Progenitor cell of endocrine pancreas (in vitro differentiated cells): ENCODE measurements around the gene ST8SIA4. TPM values are rescaled to one million over a fixed set of nuclear protein-coding genes. Genes with fewer than 3 reads are reported as not detected.

Source experiments
- DNase-seq: peaks from one replicate; pipeline ENCODE4 v3.0.0; 2021; ENCODE audit warnings: low spot score; ENCODE audit not compliant: unreplicated experiment
- H3K27ac Mint-ChIP-seq: 2 replicates; pipeline ENCODE4 v1.8.0; 2021; ENCODE audit warnings: mild to moderate bottlenecking, moderate library complexity, mixed read lengths
- H3K27me3 Mint-ChIP-seq: 2 replicates; pipeline ENCODE4 v1.8.0; 2021; ENCODE audit warnings: mixed read lengths
- H3K36me3 Mint-ChIP-seq: 2 replicates; pipeline ENCODE4 v1.8.0; 2022; ENCODE audit warnings: mixed read lengths; ENCODE audit not compliant: insufficient read depth
- H3K4me1 Mint-ChIP-seq: 2 replicates; pipeline ENCODE4 v1.8.0; 2021; ENCODE audit warnings: low read depth, mixed read lengths
- H3K4me3 Mint-ChIP-seq: 2 replicates; pipeline ENCODE4 v1.8.0; 2021; ENCODE audit warnings: low read depth, mild to moderate bottlenecking, moderate library complexity, mixed read lengths
- H3K9me3 Mint-ChIP-seq: 2 replicates; pipeline ENCODE4 v1.8.0; 2021; ENCODE audit warnings: low read depth, mixed read lengths
- total RNA-seq: library from RNA; stranded (reverse); gene quantifications from 2 replicates; pipeline ENCODE4 v1.2.1, GENCODE V29; 2021
- TF ChIP-seq, protein P1 (sequence below): fragments of 200-600 bp; sonication (generic); IDR thresholded peaks from one replicate; pipeline ENCODE4 v1.5.0; 2021; ENCODE audit warnings: antibody characterized with exemption, mild to moderate bottlenecking; ENCODE audit not compliant: unreplicated experiment

Gene ST8SIA4
- total RNA-seq, 1 donor from 2014 or later = 5.5 TPM

DNA sequence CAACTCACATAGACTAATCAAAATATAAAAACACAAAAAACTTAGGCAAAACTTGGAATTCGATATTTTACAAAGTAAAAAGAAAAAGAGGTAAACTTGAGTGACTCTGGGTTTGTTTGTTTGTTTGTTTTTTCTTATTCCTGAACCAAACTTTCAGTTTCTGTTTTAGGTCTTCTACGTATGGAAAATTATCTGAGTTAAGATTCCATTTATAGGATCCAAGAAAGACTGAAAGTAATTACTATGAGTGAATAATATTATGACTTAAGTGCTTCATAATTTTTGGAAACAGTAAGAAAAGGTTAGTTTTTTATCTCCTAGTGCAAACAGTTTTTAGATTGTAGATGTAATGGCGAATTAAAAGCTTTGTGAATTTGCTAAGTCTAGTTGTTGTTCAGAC, 13.2 kb downstream of the ST8SIA4 start:
- Mint-ChIP-seq H3K9me3 (no peaks in the 10 kb centered on the region), H3K4me1 (peaks cover 7% of the 10 kb centered on the region), H3K36me3 (no peaks in the 10 kb centered on the region), H3K27me3 (peaks cover 7% of the 10 kb centered on the region), H3K4me3 (no peak overlapping the region), H3K27ac (no peak overlapping the region)
- no peak for DNase-seq
- TF ChIP-seq, protein P1, sequence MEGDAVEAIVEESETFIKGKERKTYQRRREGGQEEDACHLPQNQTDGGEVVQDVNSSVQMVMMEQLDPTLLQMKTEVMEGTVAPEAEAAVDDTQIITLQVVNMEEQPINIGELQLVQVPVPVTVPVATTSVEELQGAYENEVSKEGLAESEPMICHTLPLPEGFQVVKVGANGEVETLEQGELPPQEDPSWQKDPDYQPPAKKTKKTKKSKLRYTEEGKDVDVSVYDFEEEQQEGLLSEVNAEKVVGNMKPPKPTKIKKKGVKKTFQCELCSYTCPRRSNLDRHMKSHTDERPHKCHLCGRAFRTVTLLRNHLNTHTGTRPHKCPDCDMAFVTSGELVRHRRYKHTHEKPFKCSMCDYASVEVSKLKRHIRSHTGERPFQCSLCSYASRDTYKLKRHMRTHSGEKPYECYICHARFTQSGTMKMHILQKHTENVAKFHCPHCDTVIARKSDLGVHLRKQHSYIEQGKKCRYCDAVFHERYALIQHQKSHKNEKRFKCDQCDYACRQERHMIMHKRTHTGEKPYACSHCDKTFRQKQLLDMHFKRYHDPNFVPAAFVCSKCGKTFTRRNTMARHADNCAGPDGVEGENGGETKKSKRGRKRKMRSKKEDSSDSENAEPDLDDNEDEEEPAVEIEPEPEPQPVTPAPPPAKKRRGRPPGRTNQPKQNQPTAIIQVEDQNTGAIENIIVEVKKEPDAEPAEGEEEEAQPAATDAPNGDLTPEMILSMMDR = no peak

DNA sequence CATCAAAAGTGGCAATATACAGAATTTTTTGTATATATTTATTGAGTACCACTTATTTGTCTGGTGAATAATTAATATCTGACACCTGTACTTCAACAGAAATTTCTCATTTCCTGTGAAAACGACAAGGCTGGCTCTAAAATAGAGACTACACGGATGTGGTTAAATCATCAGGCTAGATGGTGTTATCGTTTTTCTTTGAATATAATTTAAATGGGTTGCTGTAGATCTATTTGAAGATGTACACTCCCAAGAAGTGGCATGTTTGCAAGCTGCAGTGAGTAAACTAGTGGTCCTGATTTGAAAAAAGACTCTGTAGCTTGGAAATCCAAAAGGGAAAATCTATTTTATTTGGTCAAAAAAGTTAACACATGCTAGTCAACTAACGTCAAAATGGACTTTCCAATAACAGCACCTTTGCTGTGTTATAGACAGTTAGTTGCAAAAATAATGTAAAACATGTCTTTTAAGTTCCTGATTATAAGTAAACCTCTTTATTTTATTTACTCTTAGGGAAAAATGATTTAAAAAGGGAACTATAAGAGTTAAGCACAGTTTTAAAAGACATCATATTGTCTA, 13.8 kb downstream of the ST8SIA4 start:
- Mint-ChIP-seq H3K4me3 (no peak overlapping the region), H3K36me3 (no peaks in the 10 kb centered on the region), H3K9me3 (no peaks in the 10 kb centered on the region), H3K27me3 (peaks cover 3% of the 10 kb centered on the region), H3K27ac (no peak overlapping the region), H3K4me1 (peaks cover 8% of the 10 kb centered on the region)
- no peak for DNase-seq
- TF ChIP-seq, protein P1 = no peak

DNA sequence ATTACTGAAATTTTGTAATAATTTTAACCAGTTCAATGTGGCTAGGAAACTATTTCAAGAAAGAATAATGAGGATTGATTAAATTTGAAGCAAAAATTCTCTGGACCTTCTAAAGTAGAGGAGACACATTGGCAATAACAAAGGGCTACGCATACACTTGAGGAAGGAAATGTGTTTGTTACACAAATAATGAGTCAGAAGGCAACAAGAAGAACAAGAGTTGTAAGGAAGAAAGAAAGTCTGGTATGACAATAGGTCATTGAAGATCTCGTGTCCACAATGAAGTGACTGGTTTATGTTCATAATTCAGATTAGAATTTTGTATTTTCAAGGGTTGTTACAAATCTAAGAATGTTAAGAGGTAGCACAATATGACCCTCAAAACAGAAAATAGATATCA, 25.8 kb downstream of the ST8SIA4 start:
- DNase-seq = no peak
- Mint-ChIP-seq H3K27ac (no peak overlapping the region), H3K4me3 (no peak overlapping the region), H3K9me3 (peaks cover 3% of the 10 kb centered on the region), H3K36me3 (peaks cover 5% of the 10 kb centered on the region), H3K27me3 (no peaks in the 10 kb centered on the region), H3K4me1 (peaks cover 8% of the 10 kb centered on the region)
- TF ChIP-seq, protein P1 = no peak

DNA sequence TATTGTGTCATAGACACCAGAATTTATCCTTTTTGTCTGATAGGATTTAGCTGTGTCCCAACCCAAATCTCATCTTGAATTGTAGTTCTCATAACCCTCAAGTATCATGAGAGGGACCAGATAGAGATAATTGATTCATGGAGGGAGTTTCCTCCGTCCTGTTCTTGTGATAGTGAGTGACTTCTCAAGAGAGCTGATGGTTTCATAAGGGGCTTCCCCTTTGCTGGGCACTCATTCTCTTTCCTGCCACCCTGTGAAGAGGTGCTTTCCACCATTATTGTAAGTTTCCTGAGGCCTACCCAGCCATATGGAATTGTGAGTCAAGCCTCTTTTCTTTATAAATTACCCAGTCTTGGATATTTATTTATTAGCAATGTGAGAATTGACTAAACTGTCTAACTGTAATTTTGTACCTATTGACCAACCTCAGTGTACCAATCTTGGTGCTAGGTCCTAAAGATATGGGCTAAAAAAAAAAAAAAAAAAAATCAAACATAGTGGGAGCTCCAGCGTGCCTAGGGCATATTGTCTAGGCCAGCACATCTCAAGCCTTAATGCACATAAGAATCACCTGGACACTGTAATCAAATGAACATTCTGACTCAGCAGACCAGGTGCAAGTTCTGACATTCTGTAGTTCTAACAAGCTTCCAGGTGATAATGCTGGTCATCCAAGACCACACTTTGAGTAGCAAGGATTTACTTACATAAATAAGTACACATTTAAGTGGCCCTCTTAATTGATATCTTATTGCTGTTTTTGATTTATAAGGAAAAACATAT, 30.5 kb downstream of the ST8SIA4 start:
- Mint-ChIP-seq H3K4me1 (peaks cover 8% of the 10 kb centered on the region), H3K4me3 (no peak overlapping the region), H3K27me3 (no peaks in the 10 kb centered on the region), H3K9me3 (no peaks in the 10 kb centered on the region), H3K27ac (no peak overlapping the region), H3K36me3 (peaks cover 4% of the 10 kb centered on the region)
- TF ChIP-seq, protein P1 = no peak
- DNase-seq = no peak

DNA sequence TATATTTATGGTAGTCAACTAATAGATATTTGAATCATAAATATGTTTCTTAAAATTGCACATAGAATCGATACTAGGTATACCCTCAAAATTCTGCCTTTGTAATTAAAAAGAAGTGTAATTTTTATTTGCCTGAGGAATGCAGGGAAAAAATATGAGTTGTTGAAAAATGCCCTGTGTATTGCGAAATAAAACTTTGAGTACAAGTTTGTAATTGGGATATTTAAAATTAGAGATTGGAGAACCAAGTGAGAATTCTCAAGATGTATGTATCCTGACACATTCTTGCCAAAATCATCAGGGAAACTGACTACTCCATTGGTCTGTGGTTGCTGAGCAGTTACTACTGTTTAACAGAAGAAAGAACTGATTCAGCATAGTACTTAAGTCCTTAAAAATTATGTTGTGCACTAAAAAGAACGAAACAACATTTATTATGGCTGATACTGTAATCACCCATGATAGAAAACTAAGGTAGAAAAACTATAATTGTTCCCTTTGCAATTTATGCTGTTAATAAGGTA, 36.0 kb downstream of the ST8SIA4 start:
- no peak overlapping the region for H3K27ac Mint-ChIP-seq
- no peaks in the 10 kb centered on the region for H3K4me1 Mint-ChIP-seq
- H3K4me3 Mint-ChIP-seq = no peak overlapping the region
- H3K27me3 Mint-ChIP-seq = no peaks in the 10 kb centered on the region
- peaks cover 3% of the 10 kb centered on the region for H3K9me3 Mint-ChIP-seq
- DNase-seq = no peak
- TF ChIP-seq, protein P1 = no peak
- H3K36me3 Mint-ChIP-seq = peaks cover 1% of the 10 kb centered on the region
